ENCODE data around the gene PHC2.
"Not testable (repeated sequence)": the region's sequence is repeated elsewhere in the genome, so short reads cannot be mapped to it uniquely, and the experiment has no call there.

Gene PHC2

GRCh38 chr1:33292726-33293340, 138.1 kb downstream of the PHC2 start:
- Histone ChIP-seq H3K4me3 (ENCODE audit: low read length) (no peak overlapping the region), H3K4me1 (ENCODE audit: insufficient read depth, low read length) (no peaks in the 10 kb centered on the region), H3K9me3 (ENCODE audit: low read length) (peaks cover 8% of the 10 kb centered on the region), H3K36me3 (ENCODE audit: insufficient read depth, low read length) (peaks cover 58% of the 10 kb centered on the region), H3K27me3 (ENCODE audit: insufficient read depth, low read length) (no peaks in the 10 kb centered on the region), H2AFZ (ENCODE audit: low read depth, low read length) (no peak overlapping the region)

- H3K27me3 ChIP-seq (ENCODE audit: insufficient read depth, low read length); H3K4me3 ChIP-seq (ENCODE audit: low read length); H3K9me3 ChIP-seq (ENCODE audit: low read length); H3K4me1 ChIP-seq (ENCODE audit: insufficient read depth, low read length); H2AFZ ChIP-seq (ENCODE audit: low read depth, low read length): not testable (repeated sequence)
- peaks cover 53% of the 10 kb centered on the region for H3K36me3 ChIP-seq (ENCODE audit: insufficient read depth, low read length)
Observed at GRCh38 chr1:33290615-33291014, 140.3 kb downstream of the PHC2 start.

- H3K36me3 ChIP-seq (ENCODE audit: insufficient read depth, low read length) = peaks cover 50% of the 10 kb centered on the region
- H3K4me1 ChIP-seq (ENCODE audit: insufficient read depth, low read length) = no peaks in the 10 kb centered on the region
- no peak overlapping the region for H3K4me3 ChIP-seq (ENCODE audit: low read length)
Observed at GRCh38 chr1:33289858-33290154, 141.1 kb downstream of the PHC2 start.

GRCh38 chr1:33288976-33289857, 141.7 kb downstream of the PHC2 start:
- Histone ChIP-seq H3K36me3 (ENCODE audit: insufficient read depth, low read length) (peaks cover 49% of the 10 kb centered on the region), H3K4me3 (ENCODE audit: low read length) (no peak overlapping the region), H2AFZ (ENCODE audit: low read depth, low read length) (no peak overlapping the region), H3K4me1 (ENCODE audit: insufficient read depth, low read length) (peaks cover under 1% of the 10 kb centered on the region), H3K9me3 (ENCODE audit: low read length) (peaks cover 8% of the 10 kb centered on the region), H3K27me3 (ENCODE audit: insufficient read depth, low read length) (no peaks in the 10 kb centered on the region)

More at GRCh38 chr1:33289858-33290154, 141.1 kb downstream of the PHC2 start:
- Histone ChIP-seq H3K27me3 (ENCODE audit: insufficient read depth, low read length) (no peaks in the 10 kb centered on the region), H3K9me3 (ENCODE audit: low read length) (peaks cover 8% of the 10 kb centered on the region), H2AFZ (ENCODE audit: low read depth, low read length) (no peak overlapping the region)

GRCh38 chr1:33287317-33287716, 143.6 kb downstream of the PHC2 start:
- peaks cover 8% of the 10 kb centered on the region for H3K9me3 ChIP-seq (ENCODE audit: low read length)
- no peaks in the 10 kb centered on the region for H3K27me3 ChIP-seq (ENCODE audit: insufficient read depth, low read length)
- H3K4me1 ChIP-seq (ENCODE audit: insufficient read depth, low read length) = peaks cover 5% of the 10 kb centered on the region
- peaks cover 56% of the 10 kb centered on the region for H3K36me3 ChIP-seq (ENCODE audit: insufficient read depth, low read length)
- H2AFZ ChIP-seq (ENCODE audit: low read depth, low read length) = no peak overlapping the region
- no peak overlapping the region for H3K4me3 ChIP-seq (ENCODE audit: low read length)

GRCh38 chr1:33286451-33287185, 144.3 kb downstream of the PHC2 start:
- peaks cover 8% of the 10 kb centered on the region for H3K9me3 ChIP-seq (ENCODE audit: low read length)
- no peak overlapping the region for H2AFZ ChIP-seq (ENCODE audit: low read depth, low read length)
- peaks cover 63% of the 10 kb centered on the region for H3K36me3 ChIP-seq (ENCODE audit: insufficient read depth, low read length)
- peaks cover 5% of the 10 kb centered on the region for H3K4me1 ChIP-seq (ENCODE audit: insufficient read depth, low read length)
- H3K27me3 ChIP-seq (ENCODE audit: insufficient read depth, low read length) = no peaks in the 10 kb centered on the region
- no peak overlapping the region for H3K4me3 ChIP-seq (ENCODE audit: low read length)

GRCh38 chr1:33284049-33284448, 146.8 kb downstream of the PHC2 start:
- Histone ChIP-seq H3K4me3 (ENCODE audit: low read length) (no peak overlapping the region), H3K9me3 (ENCODE audit: low read length) (no peaks in the 10 kb centered on the region), H3K4me1 (ENCODE audit: insufficient read depth, low read length) (peaks cover 5% of the 10 kb centered on the region), H3K27me3 (ENCODE audit: insufficient read depth, low read length) (no peaks in the 10 kb centered on the region), H2AFZ (ENCODE audit: low read depth, low read length) (no peak overlapping the region), H3K36me3 (ENCODE audit: insufficient read depth, low read length) (peaks cover 78% of the 10 kb centered on the region)

- H3K36me3 ChIP-seq (ENCODE audit: insufficient read depth, low read length) = peaks cover 73% of the 10 kb centered on the region
Observed at GRCh38 chr1:33282791-33283190, 148.1 kb downstream of the PHC2 start.

GRCh38 chr1:33281554-33282303, 149.2 kb downstream of the PHC2 start:
- peaks cover 75% of the 10 kb centered on the region for H3K36me3 ChIP-seq (ENCODE audit: insufficient read depth, low read length)
- H3K27me3 ChIP-seq (ENCODE audit: insufficient read depth, low read length) = no peaks in the 10 kb centered on the region
- H2AFZ ChIP-seq (ENCODE audit: low read depth, low read length) = no peak overlapping the region
- peaks cover 5% of the 10 kb centered on the region for H3K4me1 ChIP-seq (ENCODE audit: insufficient read depth, low read length)
- H3K9me3 ChIP-seq (ENCODE audit: low read length) = no peaks in the 10 kb centered on the region
- H3K4me3 ChIP-seq (ENCODE audit: low read length) = no peak overlapping the region

More at GRCh38 chr1:33282791-33283190, 148.1 kb downstream of the PHC2 start:
- Histone ChIP-seq H3K4me3 (ENCODE audit: low read length) (no peak overlapping the region), H3K9me3 (ENCODE audit: low read length) (no peaks in the 10 kb centered on the region), H3K27me3 (ENCODE audit: insufficient read depth, low read length) (no peaks in the 10 kb centered on the region), H3K4me1 (ENCODE audit: insufficient read depth, low read length) (peaks cover 5% of the 10 kb centered on the region), H2AFZ (ENCODE audit: low read depth, low read length) (no peak overlapping the region)

- H3K4me1 ChIP-seq (ENCODE audit: insufficient read depth, low read length) = peaks cover 5% of the 10 kb centered on the region
- peaks cover 81% of the 10 kb centered on the region for H3K36me3 ChIP-seq (ENCODE audit: insufficient read depth, low read length)
- no peak overlapping the region for H3K4me3 ChIP-seq (ENCODE audit: low read length)
- no peaks in the 10 kb centered on the region for H3K9me3 ChIP-seq (ENCODE audit: low read length)
- H2AFZ ChIP-seq (ENCODE audit: low read depth, low read length) = no peak overlapping the region
- H3K27me3 ChIP-seq (ENCODE audit: insufficient read depth, low read length) = no peaks in the 10 kb centered on the region
Observed at GRCh38 chr1:33280091-33280661, 150.7 kb downstream of the PHC2 start.

- no peaks in the 10 kb centered on the region for H3K27me3 ChIP-seq (ENCODE audit: insufficient read depth, low read length)
- no peak overlapping the region for H3K4me3 ChIP-seq (ENCODE audit: low read length)
- no peak overlapping the region for H2AFZ ChIP-seq (ENCODE audit: low read depth, low read length)
- no peaks in the 10 kb centered on the region for H3K9me3 ChIP-seq (ENCODE audit: low read length)
- H3K4me1 ChIP-seq (ENCODE audit: insufficient read depth, low read length) = no peaks in the 10 kb centered on the region
- peaks cover 67% of the 10 kb centered on the region for H3K36me3 ChIP-seq (ENCODE audit: insufficient read depth, low read length)
Observed at GRCh38 chr1:33277488-33278084, 153.3 kb downstream of the PHC2 start.

GRCh38 chr1:33276573-33277298, 154.2 kb downstream of the PHC2 start:
- no peaks in the 10 kb centered on the region for H3K4me1 ChIP-seq (ENCODE audit: insufficient read depth, low read length)
- H3K4me3 ChIP-seq (ENCODE audit: low read length) = no peak overlapping the region
- H3K36me3 ChIP-seq (ENCODE audit: insufficient read depth, low read length) = peaks cover 61% of the 10 kb centered on the region
- no peaks in the 10 kb centered on the region for H3K27me3 ChIP-seq (ENCODE audit: insufficient read depth, low read length)
- H3K9me3 ChIP-seq (ENCODE audit: low read length) = no peaks in the 10 kb centered on the region
- H2AFZ ChIP-seq (ENCODE audit: low read depth, low read length) = no peak overlapping the region

Data from neuron (in vitro differentiated cells).